Neural progenitor cell (in vitro differentiated cells): ENCODE results near the gene NBEA. TPM values are rescaled to one million over a fixed set of nuclear protein-coding genes. Genes with fewer than 3 reads are reported as not detected.

Experiments
- DNase-seq: peaks from one replicate; pipeline ENCODE4 v3.0.0-alpha.2; 2016; ENCODE audit warnings: low spot score
- H2AFZ ChIP-seq: fragments of 200-600 bp; sonication (generic); replicated peaks from 2 replicates; pipeline ENCODE4 v1.6.1; 2016; ENCODE audit warnings: antibody characterized with exemption
- H3F3A ChIP-seq: fragments of 200-600 bp; sonication (generic); 2 replicates; pipeline ENCODE4 v1.6.1; 2016; ENCODE audit warnings: antibody characterized with exemption, low read depth
- H3K27ac ChIP-seq: fragments of 200-600 bp; sonication (generic); 2 replicates; pipeline ENCODE4 v1.5.1; 2016; ENCODE audit warnings: mild to moderate bottlenecking
- H3K27me3 ChIP-seq: fragments of 200-600 bp; sonication (generic); 2 replicates; pipeline ENCODE4 v1.6.1; 2016; ENCODE audit warnings: mild to moderate bottlenecking, moderate library complexity
- H3K36me3 ChIP-seq: fragments of 200-600 bp; sonication (generic); 2 replicates; pipeline ENCODE4 v1.5.1; 2016
- H3K4me1 ChIP-seq: fragments of 200-600 bp; sonication (generic); 2 replicates; pipeline ENCODE4 v1.6.1; 2016; ENCODE audit warnings: mixed run types
- H3K4me2 ChIP-seq: fragments of 200-600 bp; sonication (generic); 2 replicates; pipeline ENCODE4 v1.6.1; 2016
- H3K4me3 ChIP-seq: fragments of 200-600 bp; sonication (generic); 2 replicates; pipeline ENCODE4 v1.5.1; 2016
- H3K79me2 ChIP-seq: fragments of 200-600 bp; sonication (generic); 2 replicates; pipeline ENCODE4 v1.6.1; 2016; ENCODE audit warnings: low read depth
- H3K9ac ChIP-seq: fragments of 200-600 bp; sonication (generic); 2 replicates; pipeline ENCODE4 v1.6.1; 2016
- H3K9me3 ChIP-seq: fragments of 200-600 bp; sonication (generic); 2 replicates; pipeline ENCODE4 v1.5.1; 2016; ENCODE audit warnings: low read depth
- H4K20me1 ChIP-seq: fragments of 200-600 bp; sonication (generic); 2 replicates; pipeline ENCODE4 v1.6.1; 2016; ENCODE audit warnings: low read depth
- H3K27ac Mint-ChIP-seq: 3 replicates; pipeline ENCODE4 v1.8.0; 2021; ENCODE audit warnings: mixed read lengths
- H3K27me3 Mint-ChIP-seq: 2 replicates; pipeline ENCODE4 v1.8.0; 2022; ENCODE audit warnings: low read depth, mild to moderate bottlenecking, inconsistent platforms, moderate library complexity, mixed read lengths; ENCODE audit not compliant: insufficient read depth
- H3K36me3 Mint-ChIP-seq: 3 replicates; pipeline ENCODE4 v1.8.0; 2021; ENCODE audit warnings: mixed read lengths
- H3K4me1 Mint-ChIP-seq: 3 replicates; pipeline ENCODE4 v1.8.0; 2021; ENCODE audit warnings: mixed read lengths
- H3K4me3 Mint-ChIP-seq: 3 replicates; pipeline ENCODE4 v1.8.0; 2021; ENCODE audit warnings: mild to moderate bottlenecking, moderate library complexity, mixed read lengths
- H3K9me3 Mint-ChIP-seq: 3 replicates; pipeline ENCODE4 v1.8.0; 2020; ENCODE audit warnings: mixed read lengths
- CTCF ChIP-seq: fragments of 200-600 bp; sonication (generic); IDR thresholded peaks from 2 replicates; pipeline ENCODE4 v1.5.1; 2017; ENCODE audit warnings: antibody characterized with exemption, mild to moderate bottlenecking
- EZH2 ChIP-seq: fragments of 200-600 bp; sonication (generic); IDR thresholded peaks from 2 replicates; pipeline ENCODE4 v1.6.1; 2017; ENCODE audit warnings: antibody characterized with exemption, mild to moderate bottlenecking, moderate library complexity
- EZH2phosphoT487 ChIP-seq: fragments of 200-600 bp; sonication (generic); IDR thresholded peaks from 2 replicates; pipeline ENCODE4 v1.6.1; 2017; ENCODE audit warnings: antibody characterized with exemption
- total RNA-seq: library from RNA; depleted of rRNA; stranded (reverse); fragments of >200 nt; gene quantifications from 2 replicates; pipeline ENCODE4 v1.2.3, GENCODE V29; 2015; ENCODE audit warnings: low replicate concordance

NBEA gene
- total RNA-seq, 1 donor from 2014 or later = 31.0 TPM

- no peak for DNase-seq
- H3K27ac Mint-ChIP-seq = no peak overlapping the region
- Histone ChIP-seq H3K36me3 (peaks cover 2% of the 10 kb centered on the region), H3K4me1 (peaks cover 12% of the 10 kb centered on the region), H3K4me3 (no peak overlapping the region), H3K4me2 (no peak overlapping the region), H4K20me1 (no peaks in the 10 kb centered on the region), H3K27me3 (no peaks in the 10 kb centered on the region), H3F3A (no peaks in the 10 kb centered on the region), H3K79me2 (no peaks in the 10 kb centered on the region), H3K9ac (no peak overlapping the region), H3K9me3 (no peaks in the 10 kb centered on the region), H3K27ac (no peak overlapping the region), H2AFZ (no peak overlapping the region)
- peaks cover 8% of the 10 kb centered on the region for H3K4me1 Mint-ChIP-seq
- H3K36me3 Mint-ChIP-seq = no peaks in the 10 kb centered on the region
- no peaks in the 10 kb centered on the region for H3K9me3 Mint-ChIP-seq
- no peak overlapping the region for H3K4me3 Mint-ChIP-seq
- TF ChIP-seq EZH2phosphoT487 (no peak), EZH2 (no peak), CTCF (no peak)
- H3K27me3 Mint-ChIP-seq = no peaks in the 10 kb centered on the region
These were observed 652.0 kb downstream of the NBEA start for GRCh38 chr13:35594096-35594495.

- Mint-ChIP-seq H3K27me3 (no peaks in the 10 kb centered on the region), H3K27ac (no peak overlapping the region), H3K9me3 (no peaks in the 10 kb centered on the region), H3K4me3 (no peak overlapping the region), H3K36me3 (peaks cover under 1% of the 10 kb centered on the region), H3K4me1 (peaks cover 8% of the 10 kb centered on the region)
- no peak for TF ChIP-seq CTCF
- TF ChIP-seq EZH2 = no peak
- TF ChIP-seq EZH2phosphoT487 = no peak
- H3K79me2 ChIP-seq = no peaks in the 10 kb centered on the region
- H3K27me3 ChIP-seq = no peaks in the 10 kb centered on the region
- peaks cover 2% of the 10 kb centered on the region for H3K36me3 ChIP-seq
- no peak overlapping the region for H3K9ac ChIP-seq
- no peaks in the 10 kb centered on the region for H4K20me1 ChIP-seq
- H2AFZ ChIP-seq = no peak overlapping the region
- H3K9me3 ChIP-seq = no peaks in the 10 kb centered on the region
- DNase-seq = no peak
- no peak overlapping the region for H3K4me2 ChIP-seq
- no peak overlapping the region for H3K27ac ChIP-seq
- H3K4me3 ChIP-seq = no peak overlapping the region
- H3K4me1 ChIP-seq = peaks cover 18% of the 10 kb centered on the region
- no peaks in the 10 kb centered on the region for H3F3A ChIP-seq
These were observed 653.1 kb downstream of the NBEA start for GRCh38 chr13:35595181-35595580.

GRCh38 chr13:35596321-35597030, 654.4 kb downstream of the NBEA start:
- no peak overlapping the region for H2AFZ ChIP-seq
- H3K36me3 Mint-ChIP-seq = peaks cover 2% of the 10 kb centered on the region
- H3K4me3 ChIP-seq = no peak overlapping the region
- no peaks in the 10 kb centered on the region for H3K9me3 Mint-ChIP-seq
- no peak for DNase-seq
- TF ChIP-seq CTCF = no peak
- H3K9me3 ChIP-seq = no peaks in the 10 kb centered on the region
- peaks cover 2% of the 10 kb centered on the region for H3K36me3 ChIP-seq
- H3K27ac ChIP-seq = no peak overlapping the region
- H3K4me1 ChIP-seq = peaks cover 17% of the 10 kb centered on the region
- H3K4me1 Mint-ChIP-seq = peaks cover 8% of the 10 kb centered on the region
- no peaks in the 10 kb centered on the region for H3K79me2 ChIP-seq
- H4K20me1 ChIP-seq = no peaks in the 10 kb centered on the region
- no peaks in the 10 kb centered on the region for H3K27me3 ChIP-seq
- H3K27me3 Mint-ChIP-seq = no peaks in the 10 kb centered on the region
- H3K27ac Mint-ChIP-seq = no peak overlapping the region
- no peaks in the 10 kb centered on the region for H3F3A ChIP-seq
- no peak overlapping the region for H3K4me2 ChIP-seq
- no peak overlapping the region for H3K4me3 Mint-ChIP-seq
- no peak overlapping the region for H3K9ac ChIP-seq
